Keratinocyte (primary cell): ENCODE measurements around the gene TAPBP. TPM values are rescaled to one million over a fixed set of nuclear protein-coding genes. Genes with fewer than 3 reads are reported as not detected.
"Not testable (repeated sequence)": the region's sequence is repeated elsewhere in the genome, so short reads cannot be mapped to it uniquely, and the experiment has no call there.

ENCODE experiments used
- DNase-seq: peaks from one replicate; pipeline ENCODE4 v3.0.0-alpha.2; 2011; ENCODE audit warnings: low read depth, missing footprints, low spot score
- FAIRE-seq: peaks from 2 replicates; lab custom pipeline; 2011; peaks lifted over from hg19 to GRCh38; lab: Jason Lieb, UNC
- H2AFZ ChIP-seq: 2 replicates; pipeline ENCODE4 v1.6.0; 2012; ENCODE audit warnings: low read length, control low read depth, inconsistent platforms; ENCODE audit not compliant: control insufficient read depth
- H3K27ac ChIP-seq: 2 replicates; pipeline ENCODE4 v1.5.1; 2011; ENCODE audit warnings: low read length; ENCODE audit not compliant: control insufficient read depth, insufficient read depth
- H3K27me3 ChIP-seq: 3 replicates; pipeline ENCODE4 v1.6.0; 2011; ENCODE audit warnings: low read length; ENCODE audit not compliant: control insufficient read depth, insufficient read depth; ENCODE audit errors: extremely low read depth
- H3K36me3 ChIP-seq, 2 experiments: 2 replicates in 1 of 2; 3 replicates in 1 of 2; pipeline ENCODE4 v1.5.1; 2011; ENCODE audit warnings: low read length in 2 of 2, mild to moderate bottlenecking in 1 of 2; ENCODE audit not compliant: control insufficient read depth in 2 of 2, insufficient read depth in 2 of 2; ENCODE audit errors: extremely low read depth in 1 of 2
- H3K4me1 ChIP-seq: 3 replicates; pipeline ENCODE4 v1.5.1; 2011; ENCODE audit warnings: low read length; ENCODE audit not compliant: control insufficient read depth, insufficient read depth; ENCODE audit errors: extremely low read depth
- H3K4me2 ChIP-seq: 3 replicates; pipeline ENCODE4 v1.6.0; 2011; ENCODE audit warnings: low read depth, low read length; ENCODE audit not compliant: control insufficient read depth, insufficient read depth; ENCODE audit errors: extremely low read depth
- H3K4me3 ChIP-seq, 3 experiments: fragments of 200-600 bp in 1 of 3; sonication (generic) in 1 of 3; 2 replicates in 2 of 3; 3 replicates in 1 of 3; pipeline ENCODE4 v1.5.1; 2011 to 2016; ENCODE audit warnings: low read length in 3 of 3, mild to moderate bottlenecking in 3 of 3, control low read depth in 2 of 3, inconsistent platforms in 1 of 3, low read depth in 1 of 3, mixed read lengths in 1 of 3, mixed run types in 1 of 3, moderate library complexity in 1 of 3; ENCODE audit not compliant: control insufficient read depth in 2 of 3, insufficient read depth in 2 of 3; ENCODE audit errors: extremely low read depth in 1 of 3
- H3K79me2 ChIP-seq: 2 replicates; pipeline ENCODE4 v1.6.0; 2012; ENCODE audit warnings: low read length; ENCODE audit not compliant: control insufficient read depth, insufficient read depth
- H3K9ac ChIP-seq: 3 replicates; pipeline ENCODE4 v1.6.0; 2011; ENCODE audit warnings: low read length; ENCODE audit not compliant: control insufficient read depth, insufficient read depth; ENCODE audit errors: extremely low read depth
- H3K9me1 ChIP-seq: 3 replicates; pipeline ENCODE4 v1.6.0; 2011; ENCODE audit warnings: low read length; ENCODE audit not compliant: control insufficient read depth, insufficient read depth; ENCODE audit errors: extremely low read depth
- H3K9me3 ChIP-seq: 2 replicates; pipeline ENCODE4 v1.5.1; 2012; ENCODE audit warnings: low read depth, low read length; ENCODE audit not compliant: control insufficient read depth
- H4K20me1 ChIP-seq: 3 replicates; pipeline ENCODE4 v1.6.0; 2011; ENCODE audit warnings: low read length; ENCODE audit not compliant: control insufficient read depth, insufficient read depth; ENCODE audit errors: extremely low read depth
- CTCF ChIP-seq, 3 experiments: IDR thresholded peaks in 1 of 3; conservative IDR thresholded peaks in 1 of 3; optimal IDR thresholded peaks in 1 of 3; 2 replicates in 2 of 3; 3 replicates in 1 of 3; pipeline versions ENCODE3 to v1.5.1; 2011; ENCODE audit warnings: low read length in 3 of 3, mild to moderate bottlenecking in 3 of 3, moderate library complexity in 2 of 3, control low read depth in 1 of 3, inconsistent platforms in 1 of 3; ENCODE audit not compliant: insufficient read depth in 2 of 3; ENCODE audit errors: extremely low read depth in 1 of 3
- EZH2 ChIP-seq: IDR thresholded peaks from one replicate; pipeline ENCODE4 v1.6.1; 2012; ENCODE audit warnings: inconsistent platforms, mild to moderate bottlenecking, low read length, moderate library complexity
- dilution Hi-C: fragments of 300-500 bp; cut with MboI; formaldehyde crosslinking; loops from one replicate; pipeline ENCODE4 v1.7.0; 2020; ENCODE audit warnings: low sequenced_read_pairs; ENCODE audit not compliant: extremely low pct_ligation_motif_present
- polyA plus RNA-seq, 5 experiments: library from polyadenylated mRNA; depleted of rRNA in 3 of 5; stranded (reverse) in 3 of 5; stranded (forward) in 1 of 5; unstranded in 1 of 5; fragments of >200 nt; gene quantifications; 1 replicate in 1 of 5; 2 replicates in 3 of 5; 3 replicates in 1 of 5; pipeline versions ENCODE4 v1.2.1 to v1.2.3, GENCODE V29; 2011 to 2012; ENCODE audit warnings: missing spikeins in 2 of 5, low read depth in 1 of 5, low replicate concordance in 1 of 5

The TAPBP gene
- polyA plus RNA-seq, 1 donor (not counting 4 experiments of a cell fraction or from before 2014, with no cell fraction given) = 22.2 TPM

GRCh38 chr6:33355860-33356259 lies 42.0 kb upstream of the TAPBP start:
- H3K4me2 ChIP-seq, H3K27ac ChIP-seq, DNase-seq, dilution Hi-C loops, H3K9me1 ChIP-seq, H2AFZ ChIP-seq, H3K9me3 ChIP-seq, H3K79me2 ChIP-seq, FAIRE-seq, H4K20me1 ChIP-seq, H3K36me3 ChIP-seq, H3K27me3 ChIP-seq, H3K4me1 ChIP-seq, H3K9ac ChIP-seq, H3K4me3 ChIP-seq: not testable (repeated sequence)

GRCh38 chr6:33347816-33348215 lies 33.9 kb upstream of the TAPBP start:
- H3K9me3 ChIP-seq = no peaks in the 10 kb centered on the region
- DNase-seq (no peak), FAIRE-seq (no peak)
- no peaks in the 10 kb centered on the region for H3K4me1 ChIP-seq
- H3K36me3 ChIP-seq = no peaks in the 10 kb centered on the region
- dilution Hi-C loops = no loop called here
- no peak overlapping the region for H2AFZ ChIP-seq
- no peaks in the 10 kb centered on the region for H3K27me3 ChIP-seq
- no peak overlapping the region for H3K27ac ChIP-seq
- H3K9ac ChIP-seq = no peak overlapping the region
- H3K4me2 ChIP-seq = no peak overlapping the region
- H3K79me2 ChIP-seq = no peaks in the 10 kb centered on the region
- H4K20me1 ChIP-seq = no peaks in the 10 kb centered on the region
- no peak overlapping the region for H3K4me3 ChIP-seq
- TF ChIP-seq CTCF (optimal IDR thresholded peaks at IDR 0.05 in 1 of 3, IDR thresholded peaks at IDR 0.05 in 1 of 3, conservative IDR thresholded peaks at IDR 0.05 in 1 of 3; ENCODE audit: extremely low read depth in 1 of 3, insufficient read depth in 2 of 3, low read length in 3 of 3) (no peak), EZH2 (no peak)
- H3K9me1 ChIP-seq = no peaks in the 10 kb centered on the region

GRCh38 chr6:33346972-33347371 lies 33.1 kb upstream of the TAPBP start:
- dilution Hi-C loops, H3K4me3 ChIP-seq, H4K20me1 ChIP-seq, H3K4me2 ChIP-seq, H3K79me2 ChIP-seq, H2AFZ ChIP-seq, H3K9me1 ChIP-seq, H3K9ac ChIP-seq, H3K4me1 ChIP-seq, H3K9me3 ChIP-seq, H3K27me3 ChIP-seq, DNase-seq, H3K36me3 ChIP-seq, FAIRE-seq, H3K27ac ChIP-seq: not testable (repeated sequence)
